ENCODE results near the gene DMRTC1.
"Not testable (repeated sequence)": the region's sequence is repeated elsewhere in the genome, so short reads cannot be mapped to it uniquely, and the experiment has no call there.

- not testable (repeated sequence) for TF ChIP-seq FOXM1 (IDR thresholded peaks at IDR 0.05; ENCODE audit: borderline replicate concordance); BHLHE40 (IDR thresholded peaks at IDR 0.05; ENCODE audit: borderline replicate concordance); SUZ12 (IDR thresholded peaks at IDR 0.05); PKNOX1 (IDR thresholded peaks at IDR 0.05); SP1 (IDR thresholded peaks at IDR 0.05); FOXK2 (IDR thresholded peaks at IDR 0.05)
Observed at GRCh38 chrX:72882898-72883297, 60.7 kb downstream of the DMRTC1 start.

Data from HEK293T (cell line).